GM10847 (cell line): ENCODE data around the gene AOC1.

Source experiments
- POLR2A ChIP-seq: IDR thresholded peaks from 2 replicates; pipeline ENCODE4 v1.6.1; 2011; ENCODE audit not compliant: insufficient read length; ENCODE audit errors: extremely low read depth

The AOC1 gene

GRCh38 chr7:150897502-150898474 lies 45.5 kb downstream of the AOC1 start:
- no peak for TF ChIP-seq POLR2A

- no peak for TF ChIP-seq POLR2A
Observed at GRCh38 chr7:150898475-150899011, 46.2 kb downstream of the AOC1 start.

GRCh38 chr7:150900675-150901074 lies 48.4 kb downstream of the AOC1 start:
- TF ChIP-seq POLR2A = no peak

- no peak for TF ChIP-seq POLR2A
Observed at GRCh38 chr7:150901160-150902035, 49.1 kb downstream of the AOC1 start.

- TF ChIP-seq POLR2A = no peak
Observed at GRCh38 chr7:150902078-150903033, 50.0 kb downstream of the AOC1 start.

- no peak for TF ChIP-seq POLR2A
Observed at GRCh38 chr7:150903606-150904005, 51.3 kb downstream of the AOC1 start.

GRCh38 chr7:150904011-150904909 lies 51.9 kb downstream of the AOC1 start:
- no peak for TF ChIP-seq POLR2A

- no peak for TF ChIP-seq POLR2A
Observed at GRCh38 chr7:150908173-150908572, 55.9 kb downstream of the AOC1 start.

- TF ChIP-seq POLR2A = no peak
Observed at GRCh38 chr7:150909200-150909995, 57.1 kb downstream of the AOC1 start.

GRCh38 chr7:150910996-150911422 lies 58.7 kb downstream of the AOC1 start:
- TF ChIP-seq POLR2A = no peak
